NCI-H345 (cell line): ENCODE measurements around the gene RLN1.
A peak's percentile ranks its signal among the peaks of the same experiment; 100 is the strongest.
"Not testable (repeated sequence)": the region's sequence is repeated elsewhere in the genome, so short reads cannot be mapped to it uniquely, and the experiment has no call there.

Experiments used
- DNase-seq: peaks from one replicate; lab custom pipeline; 2025; lab: John Stamatoyannopoulos, UW

RLN1 gene

DNA sequence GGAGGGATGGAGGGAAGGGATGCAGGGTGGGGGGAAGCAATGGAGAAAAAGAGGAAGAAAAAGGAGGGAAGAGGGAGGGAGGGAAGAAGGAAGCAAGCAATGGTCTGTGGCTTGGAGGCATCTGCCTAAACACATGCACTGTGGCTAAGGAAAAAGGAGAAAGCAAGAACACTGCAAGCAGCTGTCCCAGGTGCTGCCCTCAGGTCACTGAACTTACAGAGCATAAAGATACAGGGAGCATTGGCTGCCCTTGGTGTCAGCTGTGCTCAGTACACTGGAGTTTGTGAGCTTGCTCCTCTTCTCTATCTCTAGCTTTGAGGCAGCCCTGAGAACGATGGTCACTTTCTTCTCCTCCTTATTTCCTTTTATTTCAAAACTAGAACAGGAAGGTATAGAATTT lies 18.1 kb downstream of the RLN1 start:
- DNase-seq: not testable (repeated sequence)

DNA sequence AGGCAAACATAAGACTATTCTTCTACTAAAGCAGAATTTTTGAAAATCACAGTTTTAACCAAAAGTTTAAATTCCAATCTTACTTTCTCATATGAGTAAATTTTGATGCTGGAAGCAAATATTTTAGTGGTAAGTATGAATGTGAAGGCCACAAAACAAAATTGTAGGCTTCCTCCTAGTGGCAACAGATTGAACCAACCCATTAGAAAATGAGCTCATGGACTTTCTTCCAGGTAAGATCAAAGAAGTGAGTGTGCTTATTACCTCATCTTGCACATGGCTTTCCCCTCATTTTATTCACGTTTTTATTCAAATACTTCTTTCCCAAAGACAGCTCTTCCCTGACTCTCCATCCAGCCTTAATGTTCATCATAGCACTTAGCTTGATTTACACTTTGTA lies 18.6 kb downstream of the RLN1 start:
- no peak for DNase-seq

DNA sequence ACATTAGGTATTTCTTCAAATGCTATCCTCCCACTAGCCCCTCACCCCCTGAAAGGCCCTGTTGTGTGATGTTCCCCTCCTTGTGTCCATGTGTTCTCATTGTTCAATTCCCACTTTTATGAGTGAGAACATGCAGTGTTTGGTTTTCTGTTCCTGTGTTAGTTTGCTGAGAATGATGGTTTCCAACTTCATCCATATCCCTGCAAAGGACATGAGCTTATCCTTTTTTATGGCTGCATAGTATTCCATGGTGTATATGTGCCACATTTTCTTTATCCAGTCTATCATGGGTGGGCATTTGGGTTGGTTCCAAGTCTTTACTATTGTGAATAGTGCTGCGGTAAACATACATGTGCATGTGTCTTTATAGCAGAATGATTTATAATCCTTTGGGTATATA lies 23.3 kb downstream of the RLN1 start:
- DNase-seq: not testable (repeated sequence)

DNA sequence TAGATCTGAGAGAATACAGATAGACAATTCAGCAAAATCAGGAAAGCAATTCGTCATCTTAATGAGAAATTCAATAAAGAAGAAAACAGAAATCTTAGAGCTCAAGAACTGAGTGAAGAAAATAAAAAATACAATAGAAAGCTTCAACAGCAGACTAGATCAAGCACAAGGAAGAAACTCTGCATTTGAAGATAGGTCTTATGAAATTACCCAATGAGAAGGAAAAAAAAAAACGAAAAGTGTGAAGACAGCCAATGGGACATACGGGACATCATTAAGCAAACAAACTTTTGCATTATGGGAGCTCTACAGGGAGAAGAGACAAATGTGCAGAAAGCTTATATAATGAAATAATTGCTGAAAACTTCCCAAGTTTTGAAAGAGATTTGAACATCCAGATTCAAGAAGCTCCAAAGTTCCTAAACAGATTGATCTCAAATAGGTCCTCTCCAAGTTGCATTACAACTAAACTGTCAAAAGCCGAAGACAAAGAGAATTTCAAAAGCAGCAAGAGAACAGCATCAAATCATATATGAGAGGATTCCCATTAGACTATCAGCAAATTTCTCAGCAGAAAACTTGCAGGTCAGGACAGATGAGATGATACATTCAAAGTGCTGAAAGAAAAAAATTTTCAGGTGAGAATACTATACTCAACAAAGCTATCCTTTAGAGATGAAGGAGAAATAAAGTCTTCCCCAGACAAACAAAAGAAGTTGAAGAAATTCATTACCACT lies 24.3 kb downstream of the RLN1 start:
- no peak for DNase-seq

DNA sequence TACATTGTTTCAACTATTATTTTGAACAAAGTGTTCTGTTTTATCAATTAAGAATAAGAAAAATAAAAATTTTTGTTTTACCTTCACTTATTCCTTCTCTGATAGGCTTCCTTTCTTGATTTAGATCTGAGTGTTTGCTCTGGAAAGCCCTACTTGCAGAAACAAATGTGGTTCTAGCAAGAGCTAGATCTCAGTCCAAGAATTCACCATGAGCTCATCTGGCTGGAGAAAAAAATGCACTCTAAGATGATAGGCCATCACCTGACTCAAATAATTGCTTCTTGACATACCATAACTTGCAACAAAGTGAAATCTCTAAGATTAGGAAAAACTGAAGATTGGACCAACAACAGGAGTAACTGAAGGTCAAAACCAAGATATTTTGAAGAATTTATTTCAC lies 28.8 kb downstream of the RLN1 start:
- DNase-seq: no peak

DNA sequence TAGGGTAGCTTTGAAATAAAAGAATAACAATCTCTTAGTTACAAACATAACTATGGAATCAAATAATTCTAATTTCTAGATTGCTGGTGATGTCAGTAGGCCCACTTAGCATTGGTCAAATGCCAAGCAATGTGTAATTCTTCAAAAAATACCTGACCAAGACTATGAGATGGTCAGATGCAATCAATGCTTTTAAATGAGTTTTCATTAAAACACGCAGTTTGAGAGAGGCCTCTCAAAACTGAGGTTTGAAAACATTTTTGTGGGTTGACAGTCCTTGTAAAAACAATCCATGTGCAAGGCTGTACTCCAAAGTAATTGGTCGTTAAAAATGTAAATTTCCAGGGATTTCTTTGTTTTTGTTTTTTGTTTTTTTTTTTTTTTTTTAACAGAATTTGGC lies 33.9 kb downstream of the RLN1 start:
- no peak for DNase-seq

DNA sequence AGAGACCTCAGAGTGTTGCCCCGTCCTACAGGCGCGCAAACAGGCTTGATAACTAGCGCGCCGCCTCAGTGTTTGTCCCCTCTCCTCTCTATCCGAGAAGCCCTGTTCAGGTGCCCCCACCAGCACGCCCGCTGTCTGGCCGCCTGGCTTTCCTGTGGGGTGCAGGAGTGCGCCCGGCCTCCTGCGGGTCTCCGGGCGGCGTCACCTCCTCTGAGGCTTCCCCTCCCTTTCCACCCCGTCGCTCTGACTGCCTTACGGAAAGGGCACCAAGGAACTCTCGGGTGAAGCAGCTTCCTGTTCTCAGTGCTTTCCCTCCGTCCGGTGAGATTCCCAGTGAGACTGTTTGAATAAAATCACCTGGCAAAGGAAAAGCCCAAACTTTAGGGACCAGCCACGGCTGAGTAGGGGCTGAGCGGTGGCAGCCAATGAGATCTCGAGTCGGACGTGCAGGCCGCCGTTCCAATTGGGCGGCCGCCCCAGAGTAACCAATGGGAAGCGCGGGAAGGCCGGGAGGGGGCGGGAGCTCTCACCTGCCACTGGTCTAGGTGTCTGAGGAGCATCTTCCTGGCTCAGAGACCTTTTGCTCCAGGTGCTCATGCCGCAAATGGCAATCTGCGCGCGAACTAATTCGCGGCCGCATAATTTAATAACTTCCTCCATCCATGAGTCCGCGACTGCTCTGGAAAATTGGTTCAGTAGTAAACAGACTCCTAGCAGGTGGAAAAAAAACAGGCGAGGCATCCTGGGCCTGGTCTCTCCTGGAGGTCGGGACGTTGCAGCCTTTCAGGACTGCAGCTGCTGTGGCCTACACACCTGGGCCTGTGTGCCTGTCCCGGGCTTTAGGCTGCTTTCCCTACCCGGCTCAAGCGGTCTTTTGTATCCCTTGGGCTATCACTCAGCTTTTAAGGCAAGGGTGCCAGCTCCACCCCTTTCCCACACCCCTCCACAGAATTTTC lies 35.6 kb downstream of the RLN1 start, which contains the start of gene RLN2:
Gene RLN2, minus strand, starts transcription at position 877 of the 956 bp plus-strand sequence. Its CDS starts 136 bp downstream, at position 741.
- peak; percentile 3 for DNase-seq

DNA sequence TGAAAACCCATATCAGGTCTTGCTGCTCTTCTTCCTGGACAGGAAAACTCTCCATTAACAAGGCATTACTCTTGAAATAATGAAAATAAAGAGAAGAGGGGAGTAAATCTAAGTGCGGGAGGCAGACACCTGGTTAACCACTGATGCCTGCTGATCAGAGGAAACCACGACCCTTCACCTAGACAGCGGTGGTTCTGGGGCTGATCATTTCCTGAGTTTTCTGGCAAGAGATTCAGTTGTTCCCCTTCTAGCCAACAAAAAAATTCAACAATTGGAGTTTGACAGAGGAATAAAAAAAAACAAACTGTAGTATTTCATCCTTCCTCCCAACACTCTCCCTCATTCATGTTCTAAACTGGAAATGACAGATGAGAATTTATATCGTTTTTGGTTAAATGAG lies 38.1 kb downstream of the RLN1 start:
- no peak for DNase-seq

DNA sequence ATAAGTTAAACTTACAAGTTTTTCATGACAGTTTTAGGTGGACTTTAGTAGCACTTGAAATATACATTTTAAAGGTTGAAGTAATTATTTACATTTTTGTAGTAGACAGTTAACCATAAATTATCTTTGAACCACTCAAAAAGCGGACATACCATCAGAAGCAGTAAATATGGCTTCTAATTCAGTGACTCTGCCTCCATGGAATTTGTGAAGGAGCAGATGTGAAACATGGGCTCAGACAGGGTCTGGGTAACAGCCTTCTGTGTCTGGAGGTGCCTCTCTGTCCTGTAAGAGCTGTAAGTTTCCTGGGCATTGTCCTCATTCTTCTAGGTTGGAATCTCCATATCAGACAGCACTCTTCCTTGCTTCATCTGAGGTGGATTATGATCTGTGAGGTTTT lies 47.5 kb downstream of the RLN1 start:
- DNase-seq: no peak

DNA sequence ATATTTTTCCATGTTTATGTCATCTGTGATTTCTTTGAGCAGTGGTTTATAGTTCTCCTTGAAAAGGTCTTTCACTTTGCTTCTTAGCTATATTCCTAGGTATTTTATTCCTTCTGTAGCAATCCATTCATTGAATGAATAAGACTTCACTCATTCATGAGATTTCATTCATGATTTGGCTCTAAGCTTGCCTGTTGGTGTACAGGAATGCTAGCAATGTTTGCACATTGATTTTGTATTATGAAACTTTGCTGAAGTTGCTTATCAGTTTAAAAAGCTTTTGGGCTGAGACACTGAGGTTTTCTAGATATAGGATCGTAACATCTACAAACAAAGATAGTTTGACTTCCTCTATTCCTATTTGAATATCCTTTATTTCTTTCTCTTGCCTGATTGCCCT lies 51.1 kb downstream of the RLN1 start:
- no peak for DNase-seq

DNA sequence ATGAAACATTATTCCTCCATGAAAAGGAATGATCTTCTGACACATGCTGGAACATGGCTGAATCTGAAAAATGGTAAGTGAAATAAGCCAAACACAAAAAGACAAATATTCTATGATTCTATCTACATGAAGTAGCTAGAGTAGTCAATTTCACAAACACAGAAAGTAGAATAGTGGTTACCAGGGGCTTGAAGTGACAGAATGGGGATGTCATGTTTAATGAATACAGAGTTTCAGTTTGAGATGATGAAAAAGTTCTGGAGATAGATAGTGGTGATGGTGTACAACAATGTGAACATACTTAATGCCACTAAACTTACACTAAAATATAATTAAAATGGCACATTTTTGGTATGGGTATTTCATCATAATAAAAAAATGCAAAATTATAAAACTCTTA lies 53.4 kb downstream of the RLN1 start:
- DNase-seq: no peak
